ENCODE data around the gene OSBP.

The OSBP gene

GRCh38 chr11:59615637-59616395 is at the start of gene OSBP:
Gene OSBP (minus strand): TSS chr11:59615774. CDS start chr11:59615664, 110 bp downstream.
- H3K4me2 ChIP-seq (ENCODE audit: insufficient read depth, low read length) = peak within 1 kb of the TSS; percentile 96
- H3K9ac ChIP-seq (ENCODE audit: low read depth, low read length) = peak within 1 kb of the TSS; percentile 69
- peaks cover 23% of the 10 kb centered on the region for H3K36me3 ChIP-seq (ENCODE audit: insufficient read depth, low read length)
- peaks cover 47% of the 10 kb centered on the region for H3K4me1 ChIP-seq (ENCODE audit: insufficient read depth, low read length)
- H3K79me2 ChIP-seq (ENCODE audit: insufficient read depth, low read length) = peaks cover 48% of the 10 kb centered on the region
- ATAC-seq (ENCODE audit: insufficient read depth, low read depth) (peak; percentile 87), DNase-seq (peak; percentile 99)
- H3K27me3 ChIP-seq (ENCODE audit: insufficient read depth, low read length, poor library complexity) = no peaks in the 10 kb centered on the region
- H3K27ac ChIP-seq (ENCODE audit: low read length) = peak within 1 kb of the TSS; percentile 90
- peaks cover 34% of the 10 kb centered on the region; the same call in 1 of the 2 replicates for H4K20me1 ChIP-seq (ENCODE audit: insufficient read depth, low read length)
- peak within 1 kb of the TSS; percentile 97 for H2AFZ ChIP-seq (ENCODE audit: low read depth, low read length)
- peak within 1 kb of the TSS; percentile 71 to 86 for H3K4me3 ChIP-seq (ENCODE audit: low read depth in 1 of 2, low read length in 2 of 2)
- H3K9me3 ChIP-seq (ENCODE audit: insufficient read depth, low read length, severe bottlenecking) = no peaks in the 10 kb centered on the region
- TF ChIP-seq EZH2 (IDR thresholded peaks at IDR 0.05; ENCODE audit: borderline replicate concordance, low read depth, low read length, severe bottlenecking) (no peak), CTCF (IDR thresholded peaks at IDR 0.05; ENCODE audit: borderline replicate concordance, extremely low read depth, low read length, poor library complexity, severe bottlenecking) (no peak)

GRCh38 chr11:59660621-59661020 is 45.0 kb upstream of the OSBP start:
- TF ChIP-seq CTCF (IDR thresholded peaks at IDR 0.05; ENCODE audit: borderline replicate concordance, extremely low read depth, low read length, poor library complexity, severe bottlenecking) = no peak
- TF ChIP-seq EZH2 (IDR thresholded peaks at IDR 0.05; ENCODE audit: borderline replicate concordance, low read depth, low read length, severe bottlenecking) = no peak
- ATAC-seq (ENCODE audit: insufficient read depth, low read depth) (no peak), DNase-seq (no peak)
- Histone ChIP-seq H3K9ac (ENCODE audit: low read depth, low read length) (no peak overlapping the region), H3K79me2 (ENCODE audit: insufficient read depth, low read length) (peaks cover 59% of the 10 kb centered on the region), H3K27me3 (ENCODE audit: insufficient read depth, low read length, poor library complexity) (no peaks in the 10 kb centered on the region), H3K4me1 (ENCODE audit: insufficient read depth, low read length) (peaks cover 23% of the 10 kb centered on the region), H2AFZ (ENCODE audit: low read depth, low read length) (no peak overlapping the region), H3K36me3 (ENCODE audit: insufficient read depth, low read length) (peaks cover 100% of the 10 kb centered on the region), H4K20me1 (ENCODE audit: insufficient read depth, low read length) (peaks cover 17% of the 10 kb centered on the region; the same call in 1 of the 2 replicates), H3K4me3 (ENCODE audit: low read depth in 1 of 2, low read length in 2 of 2) (no peak overlapping the region), H3K4me2 (ENCODE audit: insufficient read depth, low read length) (no peak overlapping the region), H3K9me3 (ENCODE audit: insufficient read depth, low read length, severe bottlenecking) (no peaks in the 10 kb centered on the region), H3K27ac (ENCODE audit: low read length) (no peak overlapping the region)

GRCh38 chr11:59659981-59660380 is 44.4 kb upstream of the OSBP start:
- Histone ChIP-seq H3K27ac (ENCODE audit: low read length) (no peak overlapping the region), H3K4me2 (ENCODE audit: insufficient read depth, low read length) (no peak overlapping the region), H3K9me3 (ENCODE audit: insufficient read depth, low read length, severe bottlenecking) (no peaks in the 10 kb centered on the region), H3K4me3 (ENCODE audit: low read depth in 1 of 2, low read length in 2 of 2) (no peak overlapping the region), H2AFZ (ENCODE audit: low read depth, low read length) (no peak overlapping the region), H3K4me1 (ENCODE audit: insufficient read depth, low read length) (peaks cover 17% of the 10 kb centered on the region), H3K36me3 (ENCODE audit: insufficient read depth, low read length) (peaks cover 100% of the 10 kb centered on the region), H3K79me2 (ENCODE audit: insufficient read depth, low read length) (peaks cover 53% of the 10 kb centered on the region), H3K27me3 (ENCODE audit: insufficient read depth, low read length, poor library complexity) (no peaks in the 10 kb centered on the region), H3K9ac (ENCODE audit: low read depth, low read length) (no peak overlapping the region), H4K20me1 (ENCODE audit: insufficient read depth, low read length) (peaks cover 17% of the 10 kb centered on the region; the same call in 1 of the 2 replicates)
- ATAC-seq (ENCODE audit: insufficient read depth, low read depth) (no peak), DNase-seq (no peak)
- TF ChIP-seq EZH2 (IDR thresholded peaks at IDR 0.05; ENCODE audit: borderline replicate concordance, low read depth, low read length, severe bottlenecking) = no peak
- TF ChIP-seq CTCF (IDR thresholded peaks at IDR 0.05; ENCODE audit: borderline replicate concordance, extremely low read depth, low read length, poor library complexity, severe bottlenecking) = no peak

Measured in DND-41 (cell line).